Loucy (cell line): ENCODE data around the gene ADAMTS2.

Source experiments
- H2AFZ ChIP-seq: fragments of 200-600 bp; sonication (generic); 2 replicates; pipeline ENCODE4 v1.6.0; 2016; ENCODE audit warnings: antibody characterized with exemption, mild to moderate bottlenecking, low read length, moderate library complexity
- H3F3A ChIP-seq: fragments of 200-600 bp; 2 replicates; pipeline ENCODE4 v1.6.0; 2016; ENCODE audit warnings: antibody characterized with exemption, low read depth, mild to moderate bottlenecking
- H3K27me3 ChIP-seq: fragments of 200-600 bp; sonication (generic); 2 replicates; pipeline ENCODE4 v1.6.1; 2014; ENCODE audit warnings: low read length, mild to moderate bottlenecking; ENCODE audit not compliant: insufficient read depth, poor library complexity, severe bottlenecking
- H3K36me3 ChIP-seq: fragments of 200-600 bp; sonication (generic); 2 replicates; pipeline ENCODE4 v1.6.1; 2016; ENCODE audit warnings: low read length; ENCODE audit not compliant: insufficient read depth
- H3K4me1 ChIP-seq: fragments of 200-600 bp; sonication (generic); 2 replicates; pipeline ENCODE4 v1.5.1; 2014; ENCODE audit warnings: low read length, mild to moderate bottlenecking; ENCODE audit not compliant: insufficient read depth, poor library complexity, severe bottlenecking
- H3K4me2 ChIP-seq: fragments of 200-600 bp; sonication (generic); 2 replicates; pipeline ENCODE4 v1.6.0; 2014; ENCODE audit warnings: antibody characterized with exemption, low read length, low read depth, mild to moderate bottlenecking; ENCODE audit not compliant: poor library complexity, severe bottlenecking
- H3K4me3 ChIP-seq: fragments of 200-600 bp; sonication (generic); 2 replicates; pipeline ENCODE4 v1.5.1; 2014; ENCODE audit warnings: low read length, mild to moderate bottlenecking, mixed read lengths; ENCODE audit not compliant: poor library complexity, severe bottlenecking
- H3K79me2 ChIP-seq: fragments of 200-600 bp; sonication (generic); 2 replicates; pipeline ENCODE4 v1.6.1; 2014; ENCODE audit warnings: low read length; ENCODE audit not compliant: insufficient read depth
- H3K9ac ChIP-seq: fragments of 200-600 bp; sonication (generic); 2 replicates; pipeline ENCODE4 v1.6.0; 2014; ENCODE audit warnings: mild to moderate bottlenecking, low read depth, low read length, moderate library complexity; ENCODE audit not compliant: poor library complexity, severe bottlenecking
- H3K9me2 ChIP-seq: fragments of 200-600 bp; sonication (generic); replicated peaks from 2 replicates; pipeline ENCODE4 v1.6.1; 2016; ENCODE audit warnings: low read depth, low read length, mixed read lengths
- H3K9me3 ChIP-seq: fragments of 200-600 bp; sonication (generic); 2 replicates; pipeline ENCODE4 v1.6.1; 2014; ENCODE audit warnings: mild to moderate bottlenecking, antibody characterized with exemption, low read length, low read depth; ENCODE audit not compliant: insufficient read depth
- H4K20me1 ChIP-seq: fragments of 200-600 bp; sonication (generic); 2 replicates; pipeline ENCODE4 v1.6.0; 2014; ENCODE audit warnings: antibody characterized with exemption, low read length, mild to moderate bottlenecking; ENCODE audit not compliant: insufficient read depth, poor library complexity, severe bottlenecking
- CTCF ChIP-seq: fragments of 200-600 bp; sonication (generic); conservative IDR thresholded peaks from 2 replicates; pipeline ENCODE4 v1.5.1; 2014; ENCODE audit warnings: mild to moderate bottlenecking, antibody characterized with exemption, low read length
- EZH2phosphoT487 ChIP-seq: fragments of 200-600 bp; IDR thresholded peaks from 2 replicates; pipeline ENCODE4 v1.6.1; 2018; ENCODE audit warnings: antibody characterized with exemption, mild to moderate bottlenecking, moderate library complexity, borderline replicate concordance

The ADAMTS2 gene

GRCh38 chr5:179258922-179259730 is 86.1 kb downstream of the ADAMTS2 start:
- H2AFZ ChIP-seq: no peak overlapping the region
- no peak overlapping the region for H3K9ac ChIP-seq
- H3F3A ChIP-seq: no peaks in the 10 kb centered on the region
- H4K20me1 ChIP-seq: no peaks in the 10 kb centered on the region
- no peaks in the 10 kb centered on the region for H3K27me3 ChIP-seq
- TF ChIP-seq EZH2phosphoT487 (no peak), CTCF (no peak)
- H3K4me1 ChIP-seq: no peaks in the 10 kb centered on the region
- H3K79me2 ChIP-seq: no peaks in the 10 kb centered on the region
- H3K9me3 ChIP-seq: no peaks in the 10 kb centered on the region
- H3K36me3 ChIP-seq: no peaks in the 10 kb centered on the region
- no peak overlapping the region for H3K4me3 ChIP-seq
- H3K4me2 ChIP-seq: no peak overlapping the region
- H3K9me2 ChIP-seq: no peaks in the 10 kb centered on the region

GRCh38 chr5:179258001-179258921 is 87.0 kb downstream of the ADAMTS2 start:
- Histone ChIP-seq H3K79me2 (no peaks in the 10 kb centered on the region), H3F3A (no peaks in the 10 kb centered on the region), H3K36me3 (no peaks in the 10 kb centered on the region), H3K4me2 (no peak overlapping the region), H2AFZ (no peak overlapping the region), H4K20me1 (no peaks in the 10 kb centered on the region), H3K27me3 (no peaks in the 10 kb centered on the region), H3K9me2 (no peaks in the 10 kb centered on the region), H3K4me1 (no peaks in the 10 kb centered on the region), H3K9ac (no peak overlapping the region), H3K4me3 (no peak overlapping the region), H3K9me3 (no peaks in the 10 kb centered on the region)
- TF ChIP-seq EZH2phosphoT487: no peak

GRCh38 chr5:179257176-179257682 is 88.0 kb downstream of the ADAMTS2 start:
- H3K4me1 ChIP-seq: no peaks in the 10 kb centered on the region
- no peak overlapping the region for H3K4me2 ChIP-seq
- H2AFZ ChIP-seq: no peak overlapping the region
- no peaks in the 10 kb centered on the region for H3K79me2 ChIP-seq
- H3K9me3 ChIP-seq: no peaks in the 10 kb centered on the region
- no peaks in the 10 kb centered on the region for H3K36me3 ChIP-seq
- TF ChIP-seq CTCF: no peak
- TF ChIP-seq EZH2phosphoT487: no peak
- no peak overlapping the region for H3K9ac ChIP-seq
- no peak overlapping the region for H3K4me3 ChIP-seq
- no peaks in the 10 kb centered on the region for H3F3A ChIP-seq
- H3K9me2 ChIP-seq: no peaks in the 10 kb centered on the region
- no peaks in the 10 kb centered on the region for H4K20me1 ChIP-seq
- no peaks in the 10 kb centered on the region for H3K27me3 ChIP-seq
